Liver (tissue), 9 donors: ENCODE measurements around the gene SEMA6B. TPM values are rescaled to one million over a fixed set of nuclear protein-coding genes. Genes with fewer than 3 reads are reported as not detected.

Experiments used
- DNase-seq: peaks from one replicate; pipeline ENCODE4 v3.0.0-alpha.2; 2017; ENCODE audit warnings: low spot score
- H3K27ac ChIP-seq, 2 donors: one replicate each; pipeline ENCODE4 v1.7.0; 2013; ENCODE audit warnings: inconsistent platforms in 2 of 2, low read length in 2 of 2, control low read depth in 1 of 2, low read depth in 1 of 2, mild to moderate bottlenecking in 1 of 2
- H3K27me3 ChIP-seq, 4 donors: one replicate each; pipeline versions ENCODE4 v1.6.1 to v1.7.0; 2013; ENCODE audit warnings: low read length in 3 of 4, inconsistent platforms in 1 of 4, mild to moderate bottlenecking in 1 of 4, moderate library complexity in 1 of 4; ENCODE audit not compliant: control insufficient read depth in 4 of 4, insufficient read depth in 4 of 4
- H3K36me3 ChIP-seq, 4 donors: one replicate each; pipeline versions ENCODE4 v1.6.1 to v1.7.0; 2013; ENCODE audit warnings: low read length in 3 of 4, mild to moderate bottlenecking in 3 of 4, low read depth in 1 of 4, moderate library complexity in 1 of 4; ENCODE audit not compliant: control insufficient read depth in 4 of 4, insufficient read depth in 3 of 4
- H3K4me1 ChIP-seq, 4 donors: one replicate each; pipeline versions ENCODE4 v1.6.1 to v1.7.0; 2013; ENCODE audit warnings: low read length in 3 of 4, mild to moderate bottlenecking in 3 of 4, moderate library complexity in 1 of 4; ENCODE audit not compliant: control insufficient read depth in 4 of 4, insufficient read depth in 4 of 4
- H3K4me3 ChIP-seq, 3 donors: one replicate each; pipeline versions ENCODE4 v1.6.1 to v1.7.0; 2013; ENCODE audit warnings: low read length in 3 of 3, control low read depth in 1 of 3, low read depth in 1 of 3, mild to moderate bottlenecking in 1 of 3
- H3K9ac ChIP-seq, 2 donors: one replicate each; pipeline ENCODE4 v1.7.0; 2013; ENCODE audit warnings: low read length in 2 of 2, mild to moderate bottlenecking in 2 of 2, moderate library complexity in 2 of 2, control low read depth in 1 of 2, low read depth in 1 of 2
- H3K9me3 ChIP-seq, 4 donors: one replicate each; pipeline versions ENCODE4 v1.6.1 to v1.7.0; 2013; ENCODE audit warnings: low read length in 3 of 4; ENCODE audit not compliant: control insufficient read depth in 4 of 4
- FOXA1 ChIP-seq: IDR thresholded peaks from 2 replicates; pipeline ENCODE4 v1.6.1; 2016; ENCODE audit warnings: antibody characterized with exemption
- FOXA2 ChIP-seq: IDR thresholded peaks from 2 replicates; pipeline ENCODE4 v1.6.1; 2016; ENCODE audit warnings: antibody characterized with exemption
- GABPA ChIP-seq, 2 donors: IDR thresholded peaks in 1 of 2; conservative IDR thresholded peaks in 1 of 2; 2 replicates each; pipeline ENCODE4 v1.6.1; 2016; ENCODE audit warnings: antibody characterized with exemption in 2 of 2, mild to moderate bottlenecking in 1 of 2, moderate library complexity in 1 of 2
- HNF4A ChIP-seq, 2 donors: conservative IDR thresholded peaks; 2 replicates each; pipeline ENCODE4 v1.6.1; 2016; ENCODE audit warnings: antibody characterized with exemption in 2 of 2, mild to moderate bottlenecking in 2 of 2
- HNF4G ChIP-seq: IDR thresholded peaks from 2 replicates; pipeline ENCODE4 v1.6.1; 2016; ENCODE audit warnings: antibody characterized with exemption
- RAD21 ChIP-seq, 2 donors: IDR thresholded peaks; 2 replicates each; pipeline ENCODE4 v1.6.1; 2016; ENCODE audit warnings: antibody characterized with exemption in 2 of 2, mild to moderate bottlenecking in 2 of 2
- RXRA ChIP-seq, 2 donors: IDR thresholded peaks; 2 replicates each; pipeline ENCODE4 v1.6.1; 2017 to 2018; ENCODE audit warnings: antibody characterized with exemption in 2 of 2, mild to moderate bottlenecking in 1 of 2
- TAF1 ChIP-seq: conservative IDR thresholded peaks from 2 replicates; pipeline ENCODE4 v1.6.1; 2016; ENCODE audit warnings: antibody characterized with exemption, mild to moderate bottlenecking
- YY1 ChIP-seq: IDR thresholded peaks from 2 replicates; pipeline ENCODE4 v1.6.1; 2016; ENCODE audit warnings: antibody characterized with exemption, mild to moderate bottlenecking
- WGBS: extraction: QIAGEN DNeasy Blood & Tissue Kit; methylation state at CpG from one replicate; pipeline ENCODE4 v1.1.7; 2013; 5-methylcytosine and 5-hydroxymethylcytosine counted together
- polyA plus RNA-seq, 2 donors: library from polyadenylated mRNA; stranded (reverse) in 1 of 2; unstranded in 1 of 2; fragments of 200-250 nt in 1 of 2; fragments of >200 nt in 1 of 2; fragmentation: Nextera tagmentation in 1 of 2; extraction: Ambion mirVana in 1 of 2; gene quantifications; one replicate each; pipeline versions ENCODE4 v1.2.1 to v1.2.3, GENCODE V29; 2013 to 2015
- total RNA-seq, 2 donors: library from RNA; depleted of rRNA; stranded (reverse); fragments of >200 nt; gene quantifications; one replicate each; pipeline ENCODE4 v1.2.3, GENCODE V29; 2014
- TF ChIP-seq, protein P1 (sequence below): IDR thresholded peaks from 2 replicates; pipeline ENCODE4 v1.6.1; 2016; ENCODE audit warnings: antibody characterized with exemption
- TF ChIP-seq, protein P2 (sequence below): IDR thresholded peaks from 2 replicates; pipeline ENCODE4 v1.6.1; 2016; ENCODE audit warnings: antibody characterized with exemption, mild to moderate bottlenecking
- TF ChIP-seq, protein P3 (sequence below): IDR thresholded peaks from 2 replicates; pipeline ENCODE4 v1.6.1; 2016; ENCODE audit warnings: antibody characterized with exemption
- TF ChIP-seq, protein P4 (sequence below): fragments of 150-350 bp; IDR thresholded peaks from 2 replicates; pipeline ENCODE4 v1.5.1; 2017; ENCODE audit warnings: improper control_type of control experiment, low read depth, low read length; ENCODE audit not compliant: missing input control
- donor health status: healthy.
- donor health status: healthy.
- donor health status: healthy.
- donor health status: healthy.
- donor health status: healthy.

The SEMA6B gene
- total and polyA plus RNA-seq, 4 donors: 0.58 to 3.2 (median 2.9) TPM

DNA sequence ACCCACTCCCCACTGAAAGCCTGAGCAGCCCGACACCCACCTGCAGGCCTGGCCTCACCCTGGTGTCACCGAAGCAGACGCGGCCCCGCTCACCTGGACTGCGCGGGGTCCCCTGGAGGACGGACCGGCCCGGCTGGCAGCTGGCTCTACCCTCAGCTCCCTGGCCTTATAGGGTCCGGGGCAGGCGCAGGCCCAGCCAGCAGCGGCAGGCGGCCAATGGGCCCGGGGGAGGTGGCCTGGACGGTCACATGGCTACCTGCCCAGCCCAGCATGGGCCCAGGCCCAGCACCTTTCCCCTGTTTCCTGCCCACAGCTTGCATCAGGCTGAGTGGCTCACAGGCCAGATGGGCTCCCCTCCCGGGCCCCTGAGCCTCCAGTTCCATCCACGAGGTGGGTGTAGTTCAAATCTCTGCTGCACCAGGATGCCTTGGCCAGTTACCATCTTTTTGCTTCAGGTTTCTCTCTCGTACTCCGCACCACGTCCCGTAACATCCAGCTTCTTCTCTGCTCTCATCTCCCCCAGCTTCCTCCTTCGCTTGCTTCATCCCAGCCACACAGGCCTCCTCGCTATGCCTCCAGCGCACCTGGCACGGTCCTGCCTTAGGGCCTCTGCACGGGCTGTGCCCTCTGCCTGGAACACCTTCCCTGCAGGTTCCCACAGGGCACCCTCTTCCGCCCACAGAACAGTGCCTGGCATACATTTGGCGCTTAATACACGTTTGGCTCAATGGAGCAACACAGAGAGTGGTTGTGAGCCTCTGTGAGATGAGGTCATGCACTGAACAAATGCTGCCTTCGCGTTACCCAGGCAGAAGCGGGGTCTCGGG lies 40.9 kb downstream of the SEMA6B start, which contains the start of gene PLIN4 (continued):
- TF ChIP-seq FOXA1 (peak; percentile 39), HNF4A (conservative IDR thresholded peaks at IDR 0.05) (peak; percentile 39 to 65), YY1 (peak; percentile 67), FOXA2 (no peak), GABPA (IDR thresholded peaks at IDR 0.05 in 1 of 2, conservative IDR thresholded peaks at IDR 0.05 in 1 of 2) (no peak), RAD21 (IDR thresholded peaks at IDR 0.05) (no peak)
- TF ChIP-seq, protein P1, sequence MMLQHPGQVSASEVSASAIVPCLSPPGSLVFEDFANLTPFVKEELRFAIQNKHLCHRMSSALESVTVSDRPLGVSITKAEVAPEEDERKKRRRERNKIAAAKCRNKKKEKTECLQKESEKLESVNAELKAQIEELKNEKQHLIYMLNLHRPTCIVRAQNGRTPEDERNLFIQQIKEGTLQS: no peak
- TF ChIP-seq, protein P2, sequence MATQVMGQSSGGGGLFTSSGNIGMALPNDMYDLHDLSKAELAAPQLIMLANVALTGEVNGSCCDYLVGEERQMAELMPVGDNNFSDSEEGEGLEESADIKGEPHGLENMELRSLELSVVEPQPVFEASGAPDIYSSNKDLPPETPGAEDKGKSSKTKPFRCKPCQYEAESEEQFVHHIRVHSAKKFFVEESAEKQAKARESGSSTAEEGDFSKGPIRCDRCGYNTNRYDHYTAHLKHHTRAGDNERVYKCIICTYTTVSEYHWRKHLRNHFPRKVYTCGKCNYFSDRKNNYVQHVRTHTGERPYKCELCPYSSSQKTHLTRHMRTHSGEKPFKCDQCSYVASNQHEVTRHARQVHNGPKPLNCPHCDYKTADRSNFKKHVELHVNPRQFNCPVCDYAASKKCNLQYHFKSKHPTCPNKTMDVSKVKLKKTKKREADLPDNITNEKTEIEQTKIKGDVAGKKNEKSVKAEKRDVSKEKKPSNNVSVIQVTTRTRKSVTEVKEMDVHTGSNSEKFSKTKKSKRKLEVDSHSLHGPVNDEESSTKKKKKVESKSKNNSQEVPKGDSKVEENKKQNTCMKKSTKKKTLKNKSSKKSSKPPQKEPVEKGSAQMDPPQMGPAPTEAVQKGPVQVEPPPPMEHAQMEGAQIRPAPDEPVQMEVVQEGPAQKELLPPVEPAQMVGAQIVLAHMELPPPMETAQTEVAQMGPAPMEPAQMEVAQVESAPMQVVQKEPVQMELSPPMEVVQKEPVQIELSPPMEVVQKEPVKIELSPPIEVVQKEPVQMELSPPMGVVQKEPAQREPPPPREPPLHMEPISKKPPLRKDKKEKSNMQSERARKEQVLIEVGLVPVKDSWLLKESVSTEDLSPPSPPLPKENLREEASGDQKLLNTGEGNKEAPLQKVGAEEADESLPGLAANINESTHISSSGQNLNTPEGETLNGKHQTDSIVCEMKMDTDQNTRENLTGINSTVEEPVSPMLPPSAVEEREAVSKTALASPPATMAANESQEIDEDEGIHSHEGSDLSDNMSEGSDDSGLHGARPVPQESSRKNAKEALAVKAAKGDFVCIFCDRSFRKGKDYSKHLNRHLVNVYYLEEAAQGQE: peak; percentile 84

DNA sequence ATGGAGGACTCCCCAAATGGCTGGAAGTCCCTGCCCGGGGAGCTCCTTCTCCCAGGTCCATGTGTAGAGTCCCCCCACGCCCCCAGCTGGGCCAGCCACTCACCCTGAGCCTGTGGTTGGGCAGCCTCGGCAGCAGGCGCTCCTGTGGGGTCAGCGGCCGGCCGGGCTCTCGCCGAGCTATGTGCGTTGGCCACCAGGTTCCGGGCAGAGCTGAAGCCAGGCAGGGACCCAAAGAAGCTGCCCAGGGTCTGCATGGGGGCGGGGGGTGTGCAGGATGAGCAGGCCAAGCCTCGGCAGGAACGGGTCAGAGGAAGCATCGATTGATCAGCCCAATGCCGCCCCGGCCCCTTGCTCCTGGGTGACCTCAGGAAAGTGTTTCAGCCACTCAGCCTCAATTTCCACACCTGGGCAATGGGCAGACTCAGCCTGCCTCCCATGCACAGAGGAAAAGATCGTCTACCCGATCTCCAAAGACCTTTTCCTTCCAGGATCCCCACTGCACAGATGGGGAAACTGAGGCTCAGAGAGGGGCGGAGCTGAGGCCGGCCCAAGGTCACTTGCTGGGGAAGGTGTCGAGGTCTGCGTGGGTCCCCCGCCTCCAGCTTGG lies 41.9 kb downstream of the SEMA6B start:
- no peaks in the 10 kb centered on the region for H3K9me3 ChIP-seq
- peaks cover 16 to 56% (median 50%) of the 10 kb centered on the region in 4 donors for H3K4me1 ChIP-seq
- TF ChIP-seq, protein P1: no peak
- no peak for TF ChIP-seq YY1
- peak in 1 of 2 donors; percentile 30 for TF ChIP-seq RXRA (IDR thresholded peaks at IDR 0.05)
- TF ChIP-seq TAF1: no peak
- TF ChIP-seq HNF4G: no peak
- TF ChIP-seq, protein P3, sequence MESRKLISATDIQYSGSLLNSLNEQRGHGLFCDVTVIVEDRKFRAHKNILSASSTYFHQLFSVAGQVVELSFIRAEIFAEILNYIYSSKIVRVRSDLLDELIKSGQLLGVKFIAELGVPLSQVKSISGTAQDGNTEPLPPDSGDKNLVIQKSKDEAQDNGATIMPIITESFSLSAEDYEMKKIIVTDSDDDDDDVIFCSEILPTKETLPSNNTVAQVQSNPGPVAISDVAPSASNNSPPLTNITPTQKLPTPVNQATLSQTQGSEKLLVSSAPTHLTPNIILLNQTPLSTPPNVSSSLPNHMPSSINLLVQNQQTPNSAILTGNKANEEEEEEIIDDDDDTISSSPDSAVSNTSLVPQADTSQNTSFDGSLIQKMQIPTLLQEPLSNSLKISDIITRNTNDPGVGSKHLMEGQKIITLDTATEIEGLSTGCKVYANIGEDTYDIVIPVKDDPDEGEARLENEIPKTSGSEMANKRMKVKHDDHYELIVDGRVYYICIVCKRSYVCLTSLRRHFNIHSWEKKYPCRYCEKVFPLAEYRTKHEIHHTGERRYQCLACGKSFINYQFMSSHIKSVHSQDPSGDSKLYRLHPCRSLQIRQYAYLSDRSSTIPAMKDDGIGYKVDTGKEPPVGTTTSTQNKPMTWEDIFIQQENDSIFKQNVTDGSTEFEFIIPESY: no peak
- TF ChIP-seq, protein P4, sequence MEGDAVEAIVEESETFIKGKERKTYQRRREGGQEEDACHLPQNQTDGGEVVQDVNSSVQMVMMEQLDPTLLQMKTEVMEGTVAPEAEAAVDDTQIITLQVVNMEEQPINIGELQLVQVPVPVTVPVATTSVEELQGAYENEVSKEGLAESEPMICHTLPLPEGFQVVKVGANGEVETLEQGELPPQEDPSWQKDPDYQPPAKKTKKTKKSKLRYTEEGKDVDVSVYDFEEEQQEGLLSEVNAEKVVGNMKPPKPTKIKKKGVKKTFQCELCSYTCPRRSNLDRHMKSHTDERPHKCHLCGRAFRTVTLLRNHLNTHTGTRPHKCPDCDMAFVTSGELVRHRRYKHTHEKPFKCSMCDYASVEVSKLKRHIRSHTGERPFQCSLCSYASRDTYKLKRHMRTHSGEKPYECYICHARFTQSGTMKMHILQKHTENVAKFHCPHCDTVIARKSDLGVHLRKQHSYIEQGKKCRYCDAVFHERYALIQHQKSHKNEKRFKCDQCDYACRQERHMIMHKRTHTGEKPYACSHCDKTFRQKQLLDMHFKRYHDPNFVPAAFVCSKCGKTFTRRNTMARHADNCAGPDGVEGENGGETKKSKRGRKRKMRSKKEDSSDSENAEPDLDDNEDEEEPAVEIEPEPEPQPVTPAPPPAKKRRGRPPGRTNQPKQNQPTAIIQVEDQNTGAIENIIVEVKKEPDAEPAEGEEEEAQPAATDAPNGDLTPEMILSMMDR: no peak
- no peak for TF ChIP-seq FOXA1
- no peak overlapping the region for H3K9ac ChIP-seq
- no peaks in the 10 kb centered on the region for H3K27me3 ChIP-seq
- no peak for DNase-seq
- H3K27ac ChIP-seq: peak overlapping the region in 1 of 2 donors; percentile 30
- H3K4me3 ChIP-seq: peak overlapping the region in 2 of 3 donors; percentile 32 to 34
- peaks cover 6 to 24% (median 13%) of the 10 kb centered on the region in 4 donors for H3K36me3 ChIP-seq
- 62% methylated on average over 24 of the region's 24 CpGs for WGBS
